GM12873 (cell line): ENCODE data around the gene ZSCAN5A.

Experiments used
- TF ChIP-seq, protein P1 (sequence below): IDR thresholded peaks from 2 replicates; pipeline ENCODE4 v1.5.1; 2012; ENCODE audit warnings: low read depth, mild to moderate bottlenecking, moderate library complexity, low read length, control low read depth; ENCODE audit not compliant: insufficient read depth; ENCODE audit errors: missing control alignments

The ZSCAN5A gene

DNA sequence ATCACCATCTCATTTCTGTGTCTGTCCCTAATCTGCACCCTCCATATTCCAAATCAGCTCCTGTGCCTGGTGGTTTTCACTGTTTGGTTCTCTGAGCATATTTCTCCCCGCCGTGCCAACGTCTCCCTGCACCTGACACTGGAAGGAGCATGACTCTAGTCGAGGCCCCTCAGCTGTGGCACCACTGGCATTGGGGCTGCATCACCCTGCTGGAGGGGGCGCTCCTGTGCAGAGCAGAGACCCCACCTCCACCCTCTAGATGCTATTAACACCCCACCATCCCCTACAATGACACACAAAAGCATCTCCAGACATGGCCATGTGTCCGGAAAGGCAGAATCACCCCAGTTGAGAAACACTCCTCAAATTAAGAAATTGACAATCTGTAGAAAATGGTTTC, 91.7 kb downstream of the ZSCAN5A start:
- TF ChIP-seq, protein P1, sequence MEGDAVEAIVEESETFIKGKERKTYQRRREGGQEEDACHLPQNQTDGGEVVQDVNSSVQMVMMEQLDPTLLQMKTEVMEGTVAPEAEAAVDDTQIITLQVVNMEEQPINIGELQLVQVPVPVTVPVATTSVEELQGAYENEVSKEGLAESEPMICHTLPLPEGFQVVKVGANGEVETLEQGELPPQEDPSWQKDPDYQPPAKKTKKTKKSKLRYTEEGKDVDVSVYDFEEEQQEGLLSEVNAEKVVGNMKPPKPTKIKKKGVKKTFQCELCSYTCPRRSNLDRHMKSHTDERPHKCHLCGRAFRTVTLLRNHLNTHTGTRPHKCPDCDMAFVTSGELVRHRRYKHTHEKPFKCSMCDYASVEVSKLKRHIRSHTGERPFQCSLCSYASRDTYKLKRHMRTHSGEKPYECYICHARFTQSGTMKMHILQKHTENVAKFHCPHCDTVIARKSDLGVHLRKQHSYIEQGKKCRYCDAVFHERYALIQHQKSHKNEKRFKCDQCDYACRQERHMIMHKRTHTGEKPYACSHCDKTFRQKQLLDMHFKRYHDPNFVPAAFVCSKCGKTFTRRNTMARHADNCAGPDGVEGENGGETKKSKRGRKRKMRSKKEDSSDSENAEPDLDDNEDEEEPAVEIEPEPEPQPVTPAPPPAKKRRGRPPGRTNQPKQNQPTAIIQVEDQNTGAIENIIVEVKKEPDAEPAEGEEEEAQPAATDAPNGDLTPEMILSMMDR, result peak; percentile 21

DNA sequence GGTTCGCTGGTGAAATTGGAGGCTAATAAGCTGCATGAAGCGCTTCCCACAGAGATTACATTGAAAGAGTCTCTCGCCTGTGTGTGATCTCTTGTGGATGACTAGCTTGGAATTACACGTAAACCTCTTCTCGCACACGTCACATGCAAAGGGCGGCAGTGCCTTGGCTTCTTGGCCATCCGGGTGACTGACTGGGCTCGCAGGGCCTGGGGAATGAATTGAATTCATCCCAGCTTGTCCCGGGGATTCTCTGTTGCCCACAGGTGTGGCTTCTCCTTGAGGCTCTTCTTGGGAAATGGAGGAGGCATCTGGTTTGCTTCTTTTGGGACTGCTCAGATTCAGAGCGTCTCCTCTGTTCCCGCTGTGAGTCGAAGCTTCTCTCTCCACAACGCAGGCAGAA, 92.8 kb downstream of the ZSCAN5A start:
- TF ChIP-seq, protein P1, result no peak

DNA sequence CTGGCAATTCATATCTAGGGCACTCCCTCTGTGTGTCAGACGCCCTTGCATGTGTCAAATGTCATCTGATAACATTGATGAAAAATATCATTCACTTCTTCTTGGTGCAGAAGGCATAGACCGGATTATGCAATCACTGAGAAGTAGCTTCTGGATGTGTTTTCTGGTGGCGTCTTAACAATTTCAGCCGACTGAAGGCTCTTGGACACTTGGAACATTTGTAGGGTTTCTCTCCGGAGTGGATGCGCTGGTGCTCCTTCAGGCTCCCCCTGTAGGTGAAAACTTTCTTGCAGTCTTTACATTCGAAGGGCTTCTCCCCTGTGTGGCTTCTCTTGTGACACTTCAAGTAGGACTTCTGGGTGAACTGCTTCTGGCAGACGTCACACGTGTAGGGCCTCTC, 93.2 kb downstream of the ZSCAN5A start:
- TF ChIP-seq, protein P1, result peak; percentile 38

DNA sequence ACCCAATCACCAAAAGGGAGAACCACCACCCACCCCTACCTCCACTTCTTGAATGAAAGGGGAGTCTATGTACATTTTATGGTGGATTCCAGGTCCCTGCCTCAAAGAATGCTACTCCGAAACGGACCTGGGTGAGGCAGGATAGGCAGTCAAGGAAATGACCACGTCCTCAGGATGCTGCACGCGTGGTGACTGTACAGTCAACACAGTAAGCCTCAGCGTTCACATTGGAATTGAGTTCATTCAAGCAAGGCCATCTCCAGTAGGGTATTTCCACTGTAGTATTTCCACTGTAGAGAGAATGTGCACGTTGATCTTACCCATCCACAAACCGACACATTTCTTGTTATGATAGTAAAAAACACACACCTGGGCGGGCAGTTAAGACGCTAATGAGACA, 95.7 kb downstream of the ZSCAN5A start:
- TF ChIP-seq, protein P1, result no peak

DNA sequence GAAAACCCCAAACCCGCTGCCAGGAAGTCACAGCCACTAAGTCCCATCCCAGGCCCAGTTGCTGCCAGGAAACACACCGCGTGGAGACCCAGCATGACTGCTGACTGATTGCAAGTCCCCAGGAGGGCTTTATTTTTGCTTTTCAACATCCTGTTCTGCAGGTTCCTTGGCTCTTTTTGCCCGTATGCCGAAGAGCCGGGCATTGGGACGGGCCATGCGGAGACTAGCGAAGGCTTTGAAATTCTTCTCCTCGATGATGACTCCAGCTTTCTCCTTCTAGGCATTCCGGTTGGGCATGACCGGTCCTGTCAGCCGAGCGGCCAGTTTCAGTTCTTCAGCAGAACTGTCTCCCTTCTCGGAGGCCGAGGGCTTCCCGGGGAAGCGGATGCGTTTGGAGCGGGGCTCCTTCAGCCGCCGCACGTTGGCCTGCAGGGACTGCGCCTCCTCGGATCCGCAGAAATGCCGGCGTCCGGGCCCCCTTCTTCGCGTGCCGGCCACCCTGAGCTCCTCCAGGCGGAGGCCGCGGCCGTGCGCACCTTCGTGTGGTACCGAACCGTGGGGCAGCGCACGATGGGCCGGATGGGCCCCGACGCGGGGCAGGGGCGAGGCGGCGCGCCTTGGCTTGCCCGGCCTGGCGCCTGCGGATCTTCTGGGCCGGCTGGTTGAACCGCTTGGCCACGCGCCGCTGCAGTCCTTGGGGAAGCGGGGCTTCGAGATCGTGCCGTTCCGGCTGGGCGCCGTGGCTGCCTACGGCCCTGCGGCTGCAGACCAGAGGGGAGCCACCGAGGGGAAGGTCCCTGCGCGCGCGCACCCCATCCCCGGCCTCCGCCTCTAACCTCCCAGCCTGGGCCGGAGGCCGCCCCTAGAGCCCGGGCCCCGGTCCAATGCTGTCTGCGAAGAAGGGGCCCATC, 97.3 kb downstream of the ZSCAN5A start:
- TF ChIP-seq, protein P1, result no peak

DNA sequence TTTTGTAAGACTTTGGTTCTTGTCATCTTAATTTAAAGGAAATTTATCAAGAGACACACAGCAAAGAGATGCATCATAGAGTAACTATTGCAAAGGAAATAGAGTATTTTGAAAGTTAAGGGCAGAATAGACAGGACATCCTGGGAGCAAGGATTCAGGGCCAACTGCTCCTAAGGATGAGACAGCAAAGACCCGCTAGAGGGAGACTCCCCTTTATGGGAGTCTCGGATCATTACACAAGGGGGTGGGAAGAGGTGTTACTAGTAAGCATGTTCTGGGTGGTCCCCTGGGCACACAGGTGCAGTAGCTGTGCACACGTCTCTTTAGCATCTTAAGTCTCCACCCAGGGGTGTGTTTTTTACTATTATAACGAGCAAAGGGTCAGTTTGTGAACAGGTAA, 102.9 kb downstream of the ZSCAN5A start:
- TF ChIP-seq, protein P1, result no peak

DNA sequence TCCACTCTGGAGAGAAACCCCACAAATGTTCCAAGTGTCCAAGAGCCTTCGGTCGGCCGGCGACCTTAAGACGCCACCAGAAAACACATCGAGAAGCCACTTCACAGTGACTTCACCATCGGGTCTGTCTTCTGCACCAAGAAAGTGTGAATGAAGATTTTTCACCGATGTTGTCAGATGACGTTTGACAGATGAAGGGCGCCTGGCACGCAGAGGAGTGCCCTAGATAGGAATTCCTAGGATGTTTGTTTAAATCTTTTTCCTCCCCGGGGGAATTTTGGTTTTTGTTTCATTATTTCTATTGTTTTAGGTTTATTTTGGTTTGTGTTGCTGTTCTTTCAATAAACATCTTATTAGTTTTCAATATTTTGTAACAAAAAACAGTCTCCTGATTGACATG, 105.5 kb downstream of the ZSCAN5A start:
- TF ChIP-seq, protein P1, result no peak
